ENCODE data around the gene ERVK3-1.
A peak's percentile ranks its signal among the peaks of the same experiment; 100 is the strongest.
"Not testable (repeated sequence)": the region's sequence is repeated elsewhere in the genome, so short reads cannot be mapped to it uniquely, and the experiment has no call there.

ERVK3-1 gene, protein sequence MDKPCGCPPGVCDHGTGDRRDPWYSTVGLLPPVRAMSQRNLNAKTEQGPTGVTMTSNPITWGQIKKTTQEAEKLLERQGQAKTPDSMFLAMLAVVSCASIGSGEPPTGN

DNA sequence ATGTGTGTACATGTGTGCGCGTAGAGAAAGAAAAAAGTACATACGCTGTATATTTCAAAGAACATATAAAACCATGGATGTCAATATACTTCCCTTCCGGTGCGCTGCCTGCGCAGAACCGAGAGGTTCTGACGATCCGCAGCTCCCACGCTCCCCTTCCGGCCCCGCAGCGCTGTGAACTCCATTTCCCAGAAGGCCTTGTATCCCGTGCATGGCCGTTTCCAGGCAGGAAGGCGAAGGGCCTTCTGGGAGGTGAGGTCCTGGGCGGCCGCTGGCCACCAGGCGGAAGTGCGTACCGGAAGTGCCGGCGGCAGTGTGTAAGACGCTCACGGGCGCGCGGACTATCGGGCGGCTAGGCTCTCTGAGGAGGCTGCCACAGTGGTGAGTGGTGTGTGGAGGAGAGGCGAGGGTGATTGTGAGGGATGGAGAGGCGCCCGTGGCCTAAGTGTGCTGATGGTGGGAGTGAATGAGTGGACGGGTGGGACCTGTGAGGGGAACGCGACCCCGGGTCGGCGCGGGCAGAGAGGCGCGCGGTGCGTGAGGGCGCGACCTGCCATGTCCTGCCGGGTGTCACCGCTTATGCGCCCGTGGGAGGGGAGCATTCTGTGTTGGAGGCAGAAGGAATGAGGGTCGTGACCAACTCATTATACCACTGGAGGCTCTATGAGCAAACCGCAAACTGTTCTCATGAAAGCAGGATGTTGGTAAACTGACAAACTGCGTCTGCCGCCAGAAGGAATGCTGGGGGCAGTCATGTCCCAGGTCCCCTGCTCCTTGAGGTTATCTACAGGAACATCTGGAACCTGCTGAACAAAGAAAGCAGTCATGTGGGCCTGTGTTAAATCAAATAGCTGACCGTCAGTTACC, at the start of gene ERVK3-1:
ERVK3-1 (plus strand) TSS at position 313 of the 867 bp plus-strand sequence. CDS start 6,792 bp downstream, outside the sequence.
- DNase-seq (ENCODE audit: low spot score): peak; percentile 82

DNA sequence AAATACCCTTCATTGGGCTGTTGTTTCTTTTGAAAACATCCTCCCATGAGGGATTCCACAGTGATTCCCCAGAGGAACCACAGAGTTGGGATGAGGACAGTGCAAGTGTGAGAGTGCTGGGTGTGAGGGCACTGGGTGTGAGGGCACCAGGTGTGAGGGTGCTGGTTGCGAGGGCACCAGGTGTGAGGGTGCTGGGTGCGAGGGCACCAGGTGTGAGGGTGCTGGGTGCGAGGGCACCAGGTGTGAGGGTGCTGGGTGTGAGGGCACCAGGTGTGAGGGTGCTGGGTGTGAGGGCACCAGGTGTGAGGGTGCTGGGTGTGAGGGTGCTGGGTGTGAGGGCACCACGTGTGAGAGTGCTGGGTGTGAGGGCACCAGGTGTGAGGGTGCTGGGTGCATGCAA, 46.9 kb upstream of the ERVK3-1 start:
- DNase-seq (ENCODE audit: low spot score): not testable (repeated sequence)

DNA sequence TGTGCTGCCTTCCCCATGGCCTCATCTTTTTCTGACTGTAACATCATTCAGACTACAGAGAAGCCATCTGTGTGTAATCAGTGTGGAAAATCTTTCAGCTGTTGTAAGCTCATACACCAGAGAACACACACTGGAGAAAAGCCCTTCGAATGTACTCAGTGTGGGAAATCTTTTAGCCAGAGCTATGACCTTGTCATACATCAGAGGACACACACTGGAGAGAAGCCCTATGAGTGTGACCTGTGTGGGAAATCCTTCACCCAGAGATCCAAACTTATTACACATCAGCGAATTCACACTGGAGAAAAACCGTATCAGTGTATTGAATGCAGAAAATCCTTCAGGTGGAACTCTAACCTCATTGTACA, 43.6 kb upstream of the ERVK3-1 start:
- no peak for DNase-seq (ENCODE audit: low spot score)

DNA sequence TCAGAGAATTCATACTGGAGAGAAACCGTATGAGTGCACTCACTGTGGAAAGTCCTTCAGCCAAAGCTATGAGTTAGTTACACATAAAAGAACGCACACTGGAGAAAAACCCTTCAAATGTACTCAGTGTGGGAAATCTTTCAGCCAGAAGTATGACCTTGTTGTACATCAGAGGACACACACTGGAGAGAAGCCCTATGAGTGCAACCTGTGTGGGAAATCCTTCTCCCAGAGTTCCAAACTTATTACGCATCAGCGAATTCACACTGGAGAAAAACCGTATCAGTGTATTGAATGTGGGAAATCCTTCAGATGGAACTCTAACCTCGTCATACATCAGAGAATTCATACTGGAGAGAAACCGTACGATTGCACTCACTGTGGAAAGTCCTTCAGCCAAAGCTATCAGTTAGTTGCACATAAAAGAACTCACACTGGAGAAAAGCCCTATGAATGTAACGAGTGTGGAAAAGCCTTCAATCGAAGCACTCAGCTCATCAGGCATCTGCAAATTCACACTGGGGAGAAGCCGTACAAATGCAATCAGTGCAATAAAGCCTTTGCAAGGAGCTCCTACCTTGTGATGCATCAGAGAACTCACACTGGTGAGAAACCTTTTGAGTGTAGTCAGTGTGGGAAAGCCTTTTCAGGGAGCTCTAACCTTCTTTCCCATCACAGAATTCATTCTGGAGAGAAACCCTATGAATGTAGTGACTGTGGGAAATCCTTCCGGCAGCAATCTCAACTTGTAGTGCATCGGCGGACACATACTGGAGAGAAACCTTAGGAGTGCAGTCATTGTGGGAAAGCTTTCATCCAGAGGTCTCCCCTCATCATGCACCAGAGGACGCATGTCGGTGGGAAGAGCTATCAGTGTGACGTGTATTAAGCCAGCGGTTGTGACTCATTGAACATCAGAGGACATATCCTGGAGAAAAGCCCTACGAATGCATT, 42.9 kb upstream of the ERVK3-1 start:
- no peak for DNase-seq (ENCODE audit: low spot score)

DNA sequence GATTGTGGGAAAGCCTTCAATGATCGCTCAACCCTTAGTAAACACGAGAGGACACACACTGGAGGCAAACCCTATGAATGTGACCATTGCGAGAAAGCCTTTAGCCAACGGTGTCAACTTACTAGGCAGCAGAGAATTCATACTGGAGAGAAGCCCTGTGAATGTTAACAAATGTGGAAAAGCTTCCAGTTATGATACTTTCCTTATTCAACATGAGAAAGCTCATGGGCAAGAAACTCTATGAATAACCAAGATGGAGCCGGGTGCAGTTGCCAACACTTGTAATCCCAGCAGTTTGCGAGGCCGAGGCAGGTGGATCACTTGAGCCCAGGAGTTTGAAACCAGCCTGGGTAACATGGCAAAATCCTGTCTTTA, 42.3 kb upstream of the ERVK3-1 start:
- no peak for DNase-seq (ENCODE audit: low spot score)

DNA sequence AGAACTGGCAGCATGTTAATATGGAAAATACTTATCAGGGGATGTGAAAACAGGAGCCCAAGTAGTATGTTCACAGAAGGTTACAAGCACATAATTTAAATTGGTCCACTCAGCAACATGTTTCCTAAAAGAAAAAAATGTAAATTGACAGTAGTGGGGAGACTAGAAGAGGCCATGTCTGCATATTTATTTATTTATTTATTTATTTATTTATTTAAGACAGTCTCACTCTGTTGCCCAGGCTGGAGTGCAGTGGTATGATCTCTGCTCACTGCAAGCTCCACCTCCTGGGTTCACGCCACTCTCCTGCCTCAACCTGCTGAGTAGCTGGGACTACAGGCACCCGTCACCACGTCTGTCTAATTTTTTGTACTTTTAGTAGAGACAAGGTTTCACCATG, 40.1 kb upstream of the ERVK3-1 start:
- no peak for DNase-seq (ENCODE audit: low spot score)

DNA sequence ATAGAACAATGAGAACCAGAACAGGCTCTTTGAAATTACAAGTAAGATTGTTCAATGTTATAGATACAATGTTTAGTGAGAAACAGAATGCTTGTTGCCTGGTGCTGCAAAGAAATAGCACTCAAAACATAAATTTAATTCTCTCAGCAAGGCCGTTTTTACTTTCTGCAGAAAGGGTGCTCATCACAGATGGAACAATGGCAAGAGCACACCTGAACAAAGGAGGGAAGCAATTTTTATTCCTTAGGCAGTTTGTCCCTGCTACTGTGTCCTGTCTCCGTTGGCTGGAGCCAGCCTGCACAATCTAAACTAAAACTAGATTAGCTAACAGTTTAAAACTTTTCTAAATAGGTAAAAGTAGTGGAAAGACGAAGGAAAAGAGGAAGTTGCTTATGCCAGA, 36.8 kb upstream of the ERVK3-1 start:
- DNase-seq (ENCODE audit: low spot score): no peak

DNA sequence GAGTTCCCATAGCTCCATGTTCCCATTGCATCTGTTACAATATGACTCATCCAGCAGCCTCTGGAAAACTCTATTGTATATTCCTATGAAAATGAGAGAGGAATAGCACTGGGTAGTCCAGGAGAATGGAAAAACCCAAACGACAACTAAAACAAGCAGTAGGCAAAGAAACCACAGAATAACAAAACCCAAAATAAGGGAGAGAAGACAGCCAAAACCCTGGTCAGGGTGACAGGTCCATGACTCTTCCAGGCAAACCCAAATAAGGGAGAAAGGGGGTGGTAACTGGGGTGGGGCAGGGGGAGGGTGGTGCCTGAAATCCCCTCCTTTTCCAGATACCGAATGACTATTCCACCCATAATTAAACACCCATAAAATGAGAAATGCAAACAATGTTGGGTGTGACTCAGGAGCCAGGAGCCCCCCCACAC, 30.4 kb upstream of the ERVK3-1 start:
- DNase-seq (ENCODE audit: low spot score): no peak

DNA sequence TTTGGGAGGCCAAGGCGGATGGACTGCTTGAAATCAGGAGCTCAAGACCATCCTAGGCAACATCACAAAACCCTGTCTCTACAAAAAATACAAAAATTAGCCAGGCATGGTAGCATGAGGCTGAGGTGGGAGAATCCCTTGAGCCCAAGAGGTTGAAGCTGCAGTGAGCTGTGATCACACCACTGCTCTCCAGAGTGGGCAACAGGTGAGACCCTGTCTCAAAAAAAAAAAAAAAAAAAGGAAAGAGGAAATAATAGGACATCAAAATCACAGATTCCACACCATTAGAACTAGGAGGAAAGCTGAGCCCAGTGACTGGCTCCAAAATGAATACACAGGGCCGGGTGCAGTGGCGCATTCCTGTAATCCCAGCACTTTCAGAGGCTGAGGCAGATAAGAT, 29.6 kb upstream of the ERVK3-1 start:
- no peak for DNase-seq (ENCODE audit: low spot score)

DNA sequence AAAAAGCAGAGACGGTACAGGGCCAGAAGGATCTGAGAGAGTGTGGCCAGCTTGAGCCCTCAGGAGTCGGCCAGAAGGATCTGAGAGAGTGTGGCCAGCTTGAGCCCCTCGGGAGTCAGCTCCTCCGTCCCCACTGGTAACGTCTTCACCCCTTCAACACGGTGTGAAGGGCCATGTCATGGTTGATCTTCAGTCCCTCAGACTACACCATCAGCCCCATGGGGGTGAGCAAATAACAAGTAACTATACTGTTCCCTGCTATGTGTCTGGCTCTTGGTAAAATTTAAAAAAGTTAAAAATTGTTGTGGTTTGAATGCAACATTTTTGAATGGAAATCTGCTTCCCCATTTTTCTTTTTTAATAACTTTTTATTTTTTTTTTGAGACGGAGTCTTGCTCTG, 28.0 kb upstream of the ERVK3-1 start:
- no peak for DNase-seq (ENCODE audit: low spot score)

DNA sequence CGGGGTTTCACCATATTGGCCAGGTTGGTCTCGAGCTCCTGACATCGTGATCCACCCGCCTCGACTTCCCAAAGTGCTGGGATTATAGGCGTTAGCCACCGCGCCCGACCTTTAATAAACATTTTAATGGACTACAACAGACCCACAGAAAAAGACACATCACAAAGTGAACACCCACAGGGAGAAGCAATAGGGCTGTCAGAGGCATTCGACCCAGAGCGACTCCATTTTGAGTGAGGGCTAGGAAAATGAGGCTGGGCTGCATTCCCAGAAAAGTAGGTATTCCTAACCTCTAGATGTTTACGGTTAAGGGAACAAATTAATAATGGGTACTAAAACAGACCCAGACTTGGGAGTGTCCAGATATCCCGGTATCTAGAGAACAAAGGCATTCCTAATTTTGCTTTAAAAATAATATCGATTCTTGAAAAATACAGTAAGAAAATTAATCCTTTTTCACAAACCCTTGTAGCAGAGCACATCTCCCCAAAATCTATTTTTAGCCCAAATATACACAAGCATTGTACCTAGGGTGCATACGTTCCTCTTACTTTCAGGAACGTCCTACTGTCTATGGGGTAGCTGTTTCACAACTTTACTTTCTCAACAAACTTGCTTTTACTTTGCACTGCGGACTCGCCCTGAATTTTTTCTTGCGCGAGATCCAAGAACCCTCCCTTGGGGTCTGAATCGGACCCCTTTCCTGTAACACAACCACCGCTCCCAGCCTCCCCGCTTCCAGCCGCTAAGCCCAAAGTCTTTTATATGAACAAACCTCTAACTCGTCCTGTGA, 27.2 kb upstream of the ERVK3-1 start:
- no peak for DNase-seq (ENCODE audit: low spot score)

DNA sequence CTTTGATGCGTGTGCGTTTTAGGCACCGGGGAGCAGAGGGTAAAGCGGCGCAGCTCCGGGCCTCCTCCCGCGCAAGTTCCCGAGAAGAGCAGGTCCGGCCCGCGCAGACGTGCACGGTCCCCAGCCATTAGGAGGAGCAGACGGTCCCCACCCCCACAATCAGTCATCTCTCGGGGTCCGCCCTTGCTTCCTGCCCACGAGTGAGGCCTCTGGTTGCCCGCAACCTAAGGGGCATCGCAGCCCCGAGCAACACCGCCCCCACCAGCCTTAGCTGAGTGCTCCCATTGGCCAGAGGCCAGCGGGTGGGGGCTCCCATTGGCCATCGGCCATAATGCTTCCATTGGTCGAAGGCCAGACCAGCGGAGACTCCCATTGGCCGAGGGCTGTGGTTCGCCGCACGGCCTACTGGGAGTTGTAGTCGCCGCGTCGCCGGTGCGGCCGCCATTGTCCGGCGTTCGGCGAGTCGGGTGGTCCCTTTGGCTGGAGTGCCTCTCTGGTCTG, 26.6 kb upstream of the ERVK3-1 start, which contains the start of gene ZNF8:
ZNF8 (plus strand) TSS at position 415 of the 501 bp plus-strand sequence. CDS start 127 bp downstream, outside the sequence.
- peak; percentile 98 for DNase-seq (ENCODE audit: low spot score)

DNA sequence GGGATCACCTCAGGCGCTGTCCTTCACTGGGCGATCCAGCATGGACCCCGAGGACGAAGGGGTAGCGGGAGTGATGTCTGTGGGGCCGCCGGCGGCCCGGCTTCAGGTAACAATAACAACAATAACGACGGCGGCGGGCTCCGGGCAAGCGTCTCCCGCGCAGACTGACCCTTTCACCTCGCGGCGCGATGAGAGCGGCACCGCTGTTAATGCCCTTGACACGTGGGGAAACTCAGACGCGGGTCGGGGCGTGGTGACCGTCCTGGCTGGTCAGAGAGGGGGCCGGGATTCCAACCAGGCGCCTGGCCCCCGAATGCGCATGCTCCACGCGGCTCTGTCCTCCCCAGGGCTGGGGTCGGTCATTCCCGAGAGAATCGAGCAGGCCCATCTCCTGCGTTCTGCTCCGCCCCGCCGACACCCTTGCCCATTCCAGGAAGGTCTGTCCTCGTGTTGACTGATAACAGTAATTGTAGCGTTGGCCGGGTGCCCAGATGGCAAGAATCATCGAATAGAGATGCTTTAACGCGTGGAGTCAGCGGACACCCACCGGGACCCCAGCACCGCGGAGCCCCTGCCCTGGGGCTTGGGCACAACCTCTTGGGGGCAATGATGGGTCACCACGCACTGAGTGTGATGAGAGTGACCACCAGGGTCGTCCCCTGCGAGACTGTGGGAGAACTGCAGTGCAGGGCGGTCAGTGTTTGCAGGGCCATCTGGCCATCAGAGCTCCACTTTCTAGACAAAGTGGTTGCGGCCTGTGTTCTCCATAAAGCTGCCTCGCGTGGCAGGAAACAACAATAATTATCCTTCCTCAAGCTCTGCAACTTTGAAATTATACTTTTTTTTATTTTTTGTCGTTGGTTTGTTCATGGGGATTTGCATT, 25.9 kb upstream of the ERVK3-1 start:
- DNase-seq (ENCODE audit: low spot score): peak; percentile 36

DNA sequence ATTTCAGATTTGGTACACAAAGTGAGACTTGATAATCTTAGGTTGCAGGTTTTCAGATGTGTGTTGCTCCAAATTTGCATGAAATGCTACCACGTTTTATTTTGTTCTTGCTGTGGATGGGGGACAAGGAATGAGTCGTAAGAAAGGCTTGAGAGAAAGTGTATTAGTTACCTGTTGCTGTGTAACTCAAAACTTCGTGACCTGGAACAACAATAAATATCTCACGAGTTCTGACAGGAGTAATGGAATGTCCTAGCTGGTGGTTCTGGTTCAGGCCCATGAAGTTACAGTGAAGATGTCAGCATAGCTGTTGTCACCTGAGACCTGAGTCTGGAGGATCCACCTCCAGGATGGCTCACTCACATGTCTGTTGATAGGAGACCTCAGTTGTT, 25.3 kb upstream of the ERVK3-1 start:
- DNase-seq (ENCODE audit: low spot score): no peak

DNA sequence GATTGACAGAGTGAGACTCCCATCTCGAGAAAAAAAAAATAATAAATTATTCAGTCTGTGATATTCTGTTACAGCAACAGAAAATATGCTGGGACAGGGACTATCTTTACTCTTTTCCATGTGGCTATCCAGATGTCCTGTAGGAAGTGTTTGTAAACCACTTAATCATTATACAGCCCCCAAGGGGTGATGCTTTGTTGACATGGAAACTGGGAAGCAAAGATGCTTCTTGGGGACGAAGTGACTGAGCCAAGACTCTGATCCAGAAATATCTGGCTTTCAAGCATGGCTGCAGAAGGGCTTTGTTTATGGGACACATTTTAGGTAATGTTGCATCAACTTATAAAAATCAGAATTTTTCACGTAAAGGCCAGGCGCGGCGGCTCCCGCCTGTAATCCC, 21.0 kb upstream of the ERVK3-1 start:
- DNase-seq (ENCODE audit: low spot score): no peak

DNA sequence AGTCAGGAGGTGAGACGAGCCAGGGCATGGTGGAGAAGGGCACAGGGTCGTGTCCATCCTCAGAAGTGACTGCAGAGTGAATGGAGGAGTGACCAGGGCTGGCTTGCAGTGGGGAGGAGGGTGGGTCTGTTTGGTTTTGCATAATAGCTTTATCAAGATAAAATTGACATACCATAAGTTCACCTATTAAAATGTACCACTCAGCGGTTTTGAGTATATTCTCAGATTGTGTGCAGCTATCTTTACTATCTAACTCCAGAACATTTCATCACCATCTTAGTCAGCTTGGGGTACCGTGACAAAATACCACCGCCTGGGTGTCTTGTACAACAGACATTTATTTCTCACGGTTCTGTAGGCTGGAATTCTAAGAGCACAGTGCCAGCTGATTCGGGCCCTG, 13.2 kb upstream of the ERVK3-1 start:
- DNase-seq (ENCODE audit: low spot score): no peak

DNA sequence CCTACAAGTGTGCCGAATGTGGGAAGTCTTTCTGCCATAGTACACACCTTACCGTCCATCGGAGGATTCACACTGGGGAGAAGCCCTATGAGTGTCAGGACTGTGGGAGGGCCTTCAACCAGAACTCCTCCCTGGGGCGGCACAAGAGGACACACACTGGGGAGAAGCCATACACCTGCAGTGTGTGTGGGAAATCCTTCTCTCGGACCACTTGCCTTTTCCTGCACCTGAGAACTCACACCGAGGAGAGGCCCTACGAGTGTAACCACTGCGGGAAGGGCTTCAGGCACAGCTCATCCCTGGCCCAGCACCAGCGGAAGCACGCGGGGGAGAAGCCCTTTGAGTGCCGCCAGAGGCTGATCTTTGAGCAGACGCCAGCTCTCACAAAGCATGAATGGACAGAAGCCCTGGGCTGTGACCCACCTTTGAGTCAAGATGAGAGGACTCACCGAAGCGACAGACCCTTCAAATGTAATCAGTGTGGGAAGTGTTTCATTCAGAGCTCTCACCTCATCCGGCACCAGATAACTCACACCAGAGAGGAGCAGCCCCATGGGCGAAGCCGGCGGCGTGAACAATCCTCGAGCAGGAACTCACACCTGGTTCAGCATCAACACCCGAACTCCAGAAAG, 10.3 kb upstream of the ERVK3-1 start:
- no peak for DNase-seq (ENCODE audit: low spot score)

DNA sequence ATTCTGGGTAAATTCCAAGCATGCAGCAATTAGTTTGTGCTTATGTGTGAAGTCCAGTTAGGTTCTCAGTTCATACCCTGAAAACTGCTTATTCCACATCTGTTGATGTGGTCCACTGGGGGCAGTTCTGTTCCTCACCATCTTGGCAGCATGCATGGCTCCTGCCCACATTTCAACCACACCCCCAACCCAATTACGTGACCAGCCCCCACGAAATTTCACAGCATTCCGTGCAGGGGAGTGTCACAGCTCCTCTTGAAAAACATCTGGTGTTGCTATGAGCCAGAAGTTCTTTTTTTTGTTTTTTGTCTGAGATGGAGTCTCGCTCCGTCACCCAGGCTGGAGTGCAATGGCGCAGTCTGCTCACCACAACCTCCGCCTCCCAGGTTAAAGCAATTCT, 9.1 kb upstream of the ERVK3-1 start:
- no peak for DNase-seq (ENCODE audit: low spot score)

DNA sequence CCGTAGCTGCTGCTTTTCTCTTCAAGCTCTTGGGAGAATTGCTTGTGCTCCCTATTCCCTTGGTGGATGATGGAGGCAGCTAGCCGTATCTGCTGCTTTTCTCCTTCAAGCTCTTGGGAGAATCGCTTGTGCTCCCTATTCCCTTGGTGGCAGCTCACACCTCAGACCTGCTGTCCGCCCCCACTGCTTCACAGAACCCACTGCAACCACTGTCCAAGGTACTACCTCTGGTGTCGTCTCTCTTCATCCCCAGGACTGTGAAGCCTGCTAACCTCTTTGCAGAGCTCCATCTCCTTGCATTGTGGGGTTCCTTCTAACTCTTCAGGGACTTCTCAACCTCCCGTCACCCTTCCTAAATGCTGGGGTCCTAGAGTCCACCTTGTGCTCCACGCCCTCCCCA, 4.6 kb upstream of the ERVK3-1 start:
- no peak for DNase-seq (ENCODE audit: low spot score)

DNA sequence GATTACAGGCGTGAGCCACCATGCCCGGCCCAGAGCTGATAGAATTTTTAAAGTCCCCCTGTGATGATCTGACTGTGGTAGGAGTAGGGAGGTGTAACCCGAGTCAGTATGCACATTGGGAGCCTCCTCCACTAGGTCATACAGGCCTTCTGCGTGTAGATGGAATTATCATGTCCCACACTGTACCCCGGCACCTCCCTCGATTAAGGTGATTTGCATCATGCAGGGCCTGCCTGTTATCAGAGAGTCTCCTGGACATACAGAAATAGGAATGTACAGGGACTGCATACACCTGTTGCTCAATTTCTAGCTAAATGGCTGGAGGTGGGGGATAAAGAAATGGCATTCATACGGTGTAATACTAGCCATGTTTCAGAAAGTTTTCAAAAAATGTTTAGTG, 922 bp upstream of the ERVK3-1 start:
- DNase-seq (ENCODE audit: low spot score): no peak

All from HuH-7 (cell line).